HepG2 (cell line): Measurements from ENCODE around the gene ENO1. TPM values are rescaled to one million over a fixed set of nuclear protein-coding genes. Genes with fewer than 3 reads are reported as not detected.

ENCODE experiments used
- ADNP ChIP-seq: sonication (generic); formaldehyde crosslinking; IDR thresholded peaks from 2 replicates; pipeline ENCODE4 v1.4.0; 2020; ENCODE audit warnings: missing genetic modification reagents
- FIP1L1 ChIP-seq: fragments of 200-400 bp; formaldehyde crosslinking; IDR thresholded peaks from 2 replicates; pipeline ENCODE4 v1.6.1; 2018; ENCODE audit warnings: low read depth, mild to moderate bottlenecking, low read length, moderate library complexity, borderline replicate concordance; ENCODE audit not compliant: insufficient read depth
- FOXO1 ChIP-seq: sonication (generic); formaldehyde crosslinking; IDR thresholded peaks from 2 replicates; pipeline ENCODE4 v1.4.0; 2020; ENCODE audit warnings: missing genetic modification reagents
- GFI1 ChIP-seq: sonication (generic); formaldehyde crosslinking; IDR thresholded peaks from 2 replicates; pipeline ENCODE4 v1.5.0; 2020; ENCODE audit warnings: missing genetic modification reagents, mild to moderate bottlenecking, borderline replicate concordance
- HCFC1 ChIP-seq: fragments of 150-350 bp; IDR thresholded peaks from 2 replicates; pipeline ENCODE4 v1.6.1; 2014; ENCODE audit warnings: low read depth, low read length
- IKZF1 ChIP-seq: fragments of 450-650 bp; IDR thresholded peaks from 2 replicates; pipeline ENCODE4 v1.7.1; 2016
- MIXL1 ChIP-seq: IDR thresholded peaks from 2 replicates; pipeline ENCODE4 v1.6.1; 2016
- MNT ChIP-seq: fragments of 450-650 bp; IDR thresholded peaks from 2 replicates; pipeline ENCODE4 v1.6.1; 2016
- PHF8 ChIP-seq: sonication (generic); formaldehyde crosslinking; IDR thresholded peaks from 2 replicates; pipeline ENCODE4 v1.5.0; 2020; ENCODE audit warnings: missing genetic modification reagents
- RERE ChIP-seq: IDR thresholded peaks from 2 replicates; pipeline ENCODE4 v1.6.1; 2016; ENCODE audit warnings: low read depth, missing genetic modification reagents, missing compliant biosample characterization
- SCMH1 ChIP-seq: sonication (generic); formaldehyde crosslinking; IDR thresholded peaks from 2 replicates; pipeline ENCODE4 v1.9.0; 2021; ENCODE audit warnings: missing genetic modification reagents, mild to moderate bottlenecking, borderline replicate concordance
- SP2 ChIP-seq: sonication (generic); formaldehyde crosslinking; IDR thresholded peaks from 2 replicates; pipeline ENCODE4 v1.5.1; 2020; ENCODE audit warnings: mild to moderate bottlenecking, missing genetic modification reagents
- THAP8 ChIP-seq: sonication (generic); formaldehyde crosslinking; IDR thresholded peaks from 2 replicates; pipeline ENCODE4 v1.5.1; 2020; ENCODE audit warnings: missing genetic modification reagents, mild to moderate bottlenecking, borderline replicate concordance
- TOPORS ChIP-seq: sonication (generic); formaldehyde crosslinking; IDR thresholded peaks from 2 replicates; pipeline ENCODE4 v1.8.0; 2023; ENCODE audit warnings: mild to moderate bottlenecking, missing genetic modification reagents
- WIZ ChIP-seq: sonication (generic); formaldehyde crosslinking; IDR thresholded peaks from 2 replicates; pipeline ENCODE4 v1.5.1; 2020; ENCODE audit warnings: mild to moderate bottlenecking, missing genetic modification reagents
- ZBTB3 ChIP-seq: sonication (generic); formaldehyde crosslinking; IDR thresholded peaks from 2 replicates; pipeline ENCODE4 v1.4.0; 2020; ENCODE audit warnings: low read depth, mild to moderate bottlenecking, moderate library complexity, missing genetic modification reagents, borderline replicate concordance
- ZNF260 ChIP-seq: sonication (generic); formaldehyde crosslinking; IDR thresholded peaks from 2 replicates; pipeline ENCODE4 v1.4.0; 2020; ENCODE audit warnings: missing genetic modification reagents, low read depth, mild to moderate bottlenecking, borderline replicate concordance
- ZNF264 ChIP-seq: sonication (generic); formaldehyde crosslinking; IDR thresholded peaks from 2 replicates; pipeline ENCODE4 v1.4.0; 2020; ENCODE audit warnings: missing genetic modification reagents
- ZNF564 ChIP-seq: sonication (generic); formaldehyde crosslinking; IDR thresholded peaks from 2 replicates; pipeline ENCODE4 v1.8.1; 2023; ENCODE audit warnings: mild to moderate bottlenecking, missing genetic modification reagents
- ZXDC ChIP-seq: sonication (generic); formaldehyde crosslinking; IDR thresholded peaks from 2 replicates; pipeline ENCODE4 v1.5.0; 2020; ENCODE audit warnings: mild to moderate bottlenecking, missing genetic modification reagents
- polyA plus RNA-seq, 8 experiments: library from polyadenylated mRNA; depleted of rRNA in 3 of 8; stranded (reverse) in 7 of 8; unstranded in 1 of 8; fragments of >200 nt; fragmentation: Illumina TruSeq in 4 of 8; extraction: Trizol in 4 of 8; gene quantifications; 2 replicates each; pipeline versions ENCODE4 v1.2.1 to v1.2.3, GENCODE V29; 2011 to 2016; ENCODE audit warnings: low read depth in 4 of 8, missing spikeins in 1 of 8, mixed read lengths in 1 of 8; ENCODE audit not compliant: insufficient read depth in 1 of 8
- total RNA-seq, 5 experiments: library from RNA; depleted of rRNA; stranded (reverse); fragments of >200 nt; fragmentation: Illumina TruSeq; extraction: Trizol; gene quantifications; 2 replicates each; pipeline ENCODE4 v1.2.3, GENCODE V29; 2016; ENCODE audit warnings: low read depth in 1 of 5

The ENO1 gene
- total and polyA plus RNA-seq, 2 of the 13 experiments (the other 11 are each of a cell fraction or from before 2014, with no cell fraction given), result 1,559 to 3,103 TPM

- TF ChIP-seq THAP8 (peak; percentile 62; the same call in 1 of the 2 replicates), ZNF260 (CRISPR knock-in tag) (no peak), RERE (0 out of 2 replicates have a peak, but pooled peaks have one; percentile 28), FIP1L1 (no peak), HCFC1 (no peak), SCMH1 (CRISPR knock-in tag) (no peak), ZXDC (CRISPR knock-in tag) (no peak), ZBTB3 (no peak; the same call in 1 of the 2 replicates), FOXO1 (no peak; the same call in 1 of the 2 replicates), WIZ (CRISPR knock-in tag) (no peak), ADNP (CRISPR knock-in tag) (peak; percentile 80; the same call in 1 of the 2 replicates), MIXL1 (CRISPR knock-in tag) (no peak), IKZF1 (no peak), MNT (peak; percentile 10; the same call in 1 of the 2 replicates), PHF8 (CRISPR knock-in tag) (0 out of 2 replicates have a peak, but pooled peaks have one; percentile 33), SP2 (CRISPR knock-in tag) (peak; percentile 43; the same call in 1 of the 2 replicates), TOPORS (CRISPR knock-in tag) (no peak), GFI1 (CRISPR knock-in tag) (no peak), ZNF564 (CRISPR knock-in tag) (peak; percentile 84; the same call in 1 of the 2 replicates), ZNF264 (CRISPR knock-in tag) (peak; percentile 54; the same call in 1 of the 2 replicates)
These were observed 29.7 kb downstream of the ENO1 start (continued) for GRCh38 chr1:8848663-8849386.
